GM18505 (cell line): ENCODE results near the gene EFNB1.

Experiments used
- ATAC-seq: cut with Tn5 transposase; IDR thresholded peaks from one replicate; pipeline ENCODE4 v1.9.1; 2021; ENCODE audit not compliant: unreplicated experiment
- POLR2A ChIP-seq: IDR thresholded peaks from 4 replicates; pipeline ENCODE4 v1.6.1; 2011; ENCODE audit warnings: borderline replicate concordance; ENCODE audit not compliant: insufficient read depth, insufficient read length; ENCODE audit errors: extremely low read depth

Gene EFNB1

DNA sequence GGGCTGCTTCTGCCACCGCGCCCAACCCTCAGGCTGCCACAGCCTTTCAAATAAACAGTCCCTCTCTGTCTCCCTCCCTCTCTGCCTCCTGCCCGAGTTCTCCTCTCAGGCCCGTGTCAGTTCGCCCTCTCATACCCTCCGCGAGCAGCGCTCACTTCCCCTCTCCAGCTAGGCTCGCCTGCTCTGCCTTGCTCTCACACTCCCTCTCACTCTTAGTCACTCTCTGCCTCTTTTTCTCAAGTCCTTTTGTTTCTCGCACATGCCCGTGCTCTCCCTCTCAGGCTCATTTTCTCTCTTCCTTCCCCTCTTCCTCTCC lies 3.2 kb downstream of the EFNB1 start:
- no peak for TF ChIP-seq POLR2A
- peak; percentile 46 for ATAC-seq

DNA sequence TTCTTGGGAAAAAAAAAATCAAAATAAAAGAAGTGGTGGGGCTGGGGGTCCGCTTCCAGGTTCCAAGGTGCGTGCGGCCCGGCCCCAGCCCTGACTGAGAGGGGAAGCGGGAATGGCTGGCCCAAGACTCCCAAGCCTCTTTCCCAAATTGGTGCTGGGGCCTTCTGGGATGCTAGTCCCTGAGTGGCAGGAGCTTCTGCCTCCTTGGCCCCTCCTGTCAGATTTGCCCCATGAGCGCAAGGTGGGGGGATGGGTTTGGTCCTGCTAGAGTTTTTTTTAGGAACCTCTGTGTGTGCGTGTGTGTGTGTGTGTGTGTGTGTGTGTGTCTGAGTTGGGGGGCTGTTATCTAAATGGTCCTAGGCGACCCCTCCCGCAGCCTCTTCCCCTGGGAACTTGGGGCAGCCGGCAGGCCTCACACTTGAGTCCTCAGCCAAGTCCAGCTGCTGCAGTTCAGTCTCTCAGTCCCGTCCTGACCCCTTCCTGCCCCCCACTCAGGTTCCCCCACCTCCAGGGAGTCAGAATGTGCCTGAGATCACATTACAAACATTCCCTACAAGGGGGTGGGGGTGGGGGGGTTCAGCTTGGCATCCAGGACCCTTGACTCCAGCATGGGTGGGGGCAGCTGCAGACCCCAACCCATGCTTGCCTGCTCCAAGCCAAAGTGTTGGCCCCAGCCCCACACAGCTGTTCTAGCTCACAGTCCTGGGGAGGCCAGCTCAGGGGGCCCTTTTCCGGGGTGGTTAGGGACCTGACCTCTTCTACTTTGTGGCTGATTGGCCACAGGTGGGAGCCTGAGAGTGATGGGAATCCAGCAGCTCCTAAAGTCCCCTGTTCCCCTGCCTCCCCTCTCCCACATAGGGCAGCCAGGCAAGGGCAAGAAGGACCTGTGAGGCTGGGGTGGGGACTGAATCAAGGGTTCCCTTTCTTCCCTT lies 4.0 kb downstream of the EFNB1 start:
- no peak for TF ChIP-seq POLR2A
- no peak for ATAC-seq

DNA sequence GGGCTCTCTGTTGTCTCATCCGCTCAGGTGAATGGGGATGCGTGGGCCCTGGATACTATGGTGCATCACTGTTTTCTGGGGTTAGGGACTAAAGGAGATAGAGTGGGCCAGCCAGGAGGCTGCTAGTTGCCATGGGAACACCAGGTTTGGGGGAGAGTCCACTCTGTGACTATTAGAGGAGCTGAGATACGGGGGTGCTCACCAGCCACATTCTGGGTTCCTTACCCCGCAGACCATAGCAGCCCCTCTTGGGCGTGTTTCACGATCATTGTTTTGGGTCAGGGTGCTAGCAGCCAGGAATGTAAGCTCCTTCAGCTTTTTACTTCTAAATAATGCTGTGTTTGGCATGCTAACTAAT lies 4.6 kb downstream of the EFNB1 start:
- ATAC-seq = no peak
- no peak for TF ChIP-seq POLR2A

DNA sequence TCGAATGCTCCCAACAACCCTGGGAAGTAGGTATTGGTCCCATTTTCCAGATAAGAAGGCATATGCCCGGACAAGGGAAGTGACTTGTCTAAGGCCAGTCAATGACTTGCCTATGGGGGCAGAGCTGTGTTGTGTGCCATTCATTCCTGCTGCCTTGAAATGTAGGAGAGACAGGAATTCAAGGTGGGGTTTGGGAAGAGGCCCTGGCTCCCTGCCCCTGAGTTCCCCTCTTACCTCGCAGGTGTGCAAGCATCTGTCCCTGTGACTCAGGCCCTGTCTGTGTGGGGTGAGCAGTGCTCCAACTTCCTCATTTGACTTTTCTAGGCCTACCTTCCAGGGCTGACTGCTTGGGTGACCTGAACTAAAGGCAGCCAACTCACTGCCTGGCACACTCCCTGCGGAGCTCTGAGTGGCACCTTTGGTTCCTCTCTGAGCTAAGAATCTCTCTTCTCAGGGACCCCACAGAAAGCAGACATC lies 5.1 kb downstream of the EFNB1 start:
- TF ChIP-seq POLR2A = no peak
- no peak for ATAC-seq

DNA sequence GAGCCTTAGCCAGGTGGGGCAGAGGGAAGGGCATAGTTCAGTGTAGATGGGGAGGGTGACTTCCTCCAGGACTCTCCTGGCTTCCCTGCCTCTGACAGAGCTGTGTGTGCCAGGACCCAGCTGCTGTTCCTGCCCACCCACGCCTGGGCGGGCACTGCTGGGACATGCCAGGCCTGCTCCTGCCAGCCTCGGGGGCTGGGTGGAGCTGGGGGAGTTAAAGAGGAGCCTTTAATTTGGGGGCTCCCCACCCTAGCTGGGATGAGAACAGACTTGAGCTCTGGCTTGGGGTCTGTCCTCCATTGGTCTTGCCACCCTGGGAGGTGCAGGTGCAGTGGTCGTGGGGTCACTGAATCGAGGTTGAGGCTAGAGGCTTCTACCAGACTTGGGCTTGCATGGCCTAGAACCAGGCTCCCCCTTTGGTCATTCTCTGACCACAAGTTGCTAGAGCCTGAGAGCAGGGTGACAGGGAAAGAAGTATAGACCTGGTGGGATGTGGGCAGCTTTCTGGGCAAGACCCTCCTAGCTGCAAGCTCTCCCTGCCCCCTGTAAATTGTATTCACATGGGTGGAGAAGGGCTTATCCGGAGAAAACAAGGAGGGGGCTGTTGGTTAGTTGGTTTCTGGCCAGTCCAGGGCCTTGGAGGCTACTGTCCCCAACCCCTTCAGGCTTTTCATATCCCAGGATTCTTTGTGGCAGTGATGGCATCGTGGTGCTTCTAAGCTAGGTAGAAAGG lies 5.7 kb downstream of the EFNB1 start:
- TF ChIP-seq POLR2A = no peak
- ATAC-seq = no peak

DNA sequence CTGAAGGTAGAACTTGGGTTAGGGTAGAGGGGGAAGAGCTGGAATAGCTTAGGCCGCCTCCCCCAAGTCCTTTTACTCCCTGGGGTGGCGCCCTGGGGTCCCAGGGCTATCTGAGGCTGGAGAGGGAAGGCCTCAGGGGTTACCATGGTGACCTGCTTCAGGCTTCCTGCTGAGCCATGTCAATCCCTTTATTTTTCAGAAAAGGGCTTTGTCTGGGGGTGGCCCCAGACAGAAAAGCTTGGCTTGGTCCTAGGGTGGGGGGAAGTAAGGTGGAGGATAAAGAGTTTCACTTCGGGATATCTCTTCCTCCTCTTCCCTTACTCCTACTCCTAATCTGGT lies 6.3 kb downstream of the EFNB1 start:
- no peak for TF ChIP-seq POLR2A
- no peak for ATAC-seq

DNA sequence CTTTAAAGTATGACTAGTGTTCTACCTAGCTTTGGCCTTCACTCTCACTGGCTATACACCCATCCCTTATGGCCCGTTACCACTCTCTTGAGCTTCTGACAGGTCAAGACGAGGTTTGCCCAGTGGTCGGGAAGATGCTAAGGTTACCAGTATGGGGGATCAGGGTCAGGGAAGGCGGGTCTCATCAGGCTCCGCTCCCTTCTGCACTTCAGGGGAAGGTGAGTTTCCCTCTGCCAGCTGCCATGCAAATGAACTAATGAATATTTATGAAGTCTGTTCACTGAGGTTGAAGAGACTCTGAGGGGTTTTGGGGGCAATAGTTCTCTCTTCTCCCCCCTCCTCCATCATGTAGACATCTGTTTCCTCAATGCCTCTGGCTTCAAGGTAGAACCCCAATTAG lies 6.6 kb downstream of the EFNB1 start:
- no peak for ATAC-seq
- no peak for TF ChIP-seq POLR2A

DNA sequence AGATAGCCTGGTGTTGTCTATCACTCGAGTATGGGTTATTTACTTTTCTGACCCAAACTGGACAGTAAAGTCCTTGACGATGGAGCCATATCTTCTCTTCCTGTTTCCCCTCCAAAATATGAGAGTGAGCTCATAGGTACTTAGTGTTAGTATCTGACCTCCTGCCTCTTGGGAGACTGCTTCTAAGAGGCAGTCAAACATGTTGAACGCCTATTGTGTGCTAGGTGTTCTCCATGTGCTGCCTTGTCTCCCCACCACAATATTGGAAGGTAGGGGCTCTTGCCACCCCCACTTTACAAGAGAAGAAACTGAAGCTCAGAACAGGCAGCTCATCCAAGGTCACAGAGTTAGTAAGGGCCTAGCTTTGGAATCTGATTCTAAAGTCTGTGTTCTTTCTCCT lies 8.3 kb downstream of the EFNB1 start:
- no peak for TF ChIP-seq POLR2A
- no peak for ATAC-seq

DNA sequence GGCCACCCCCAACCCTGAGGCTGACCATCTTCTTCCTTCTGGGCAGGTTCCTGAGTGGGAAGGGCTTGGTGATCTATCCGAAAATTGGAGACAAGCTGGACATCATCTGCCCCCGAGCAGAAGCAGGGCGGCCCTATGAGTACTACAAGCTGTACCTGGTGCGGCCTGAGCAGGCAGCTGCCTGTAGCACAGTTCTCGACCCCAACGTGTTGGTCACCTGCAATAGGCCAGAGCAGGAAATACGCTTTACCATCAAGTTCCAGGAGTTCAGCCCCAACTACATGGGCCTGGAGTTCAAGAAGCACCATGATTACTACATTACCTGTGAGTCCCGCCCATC lies 9.7 kb downstream of the EFNB1 start:
- no peak for ATAC-seq
- no peak for TF ChIP-seq POLR2A

DNA sequence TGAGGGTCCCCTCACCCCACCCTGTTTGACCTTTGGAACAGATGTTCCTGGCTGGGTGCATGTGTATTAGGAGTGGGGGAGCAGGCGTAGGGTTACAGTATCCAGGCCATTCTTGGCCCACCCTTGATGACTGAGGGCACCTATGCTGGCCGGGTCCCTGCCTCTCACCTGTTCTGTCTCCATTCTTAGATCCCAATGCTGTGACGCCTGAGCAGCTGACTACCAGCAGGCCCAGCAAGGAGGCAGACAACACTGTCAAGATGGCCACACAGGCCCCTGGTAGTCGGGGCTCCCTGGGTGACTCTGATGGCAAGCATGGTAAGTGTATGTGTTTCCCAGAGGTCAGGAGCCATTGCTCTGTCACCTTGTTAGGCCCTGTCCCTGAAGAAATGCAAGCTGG lies 10.9 kb downstream of the EFNB1 start:
- no peak for ATAC-seq

DNA sequence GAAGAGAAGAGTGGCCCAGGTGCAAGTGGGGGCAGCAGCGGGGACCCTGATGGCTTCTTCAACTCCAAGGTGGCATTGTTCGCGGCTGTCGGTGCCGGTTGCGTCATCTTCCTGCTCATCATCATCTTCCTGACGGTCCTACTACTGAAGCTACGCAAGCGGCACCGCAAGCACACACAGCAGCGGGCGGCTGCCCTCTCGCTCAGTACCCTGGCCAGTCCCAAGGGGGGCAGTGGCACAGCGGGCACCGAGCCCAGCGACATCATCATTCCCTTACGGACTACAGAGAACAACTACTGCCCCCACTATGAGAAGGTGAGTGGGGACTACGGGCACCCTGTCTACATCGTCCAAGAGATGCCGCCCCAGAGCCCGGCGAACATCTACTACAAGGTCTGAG lies 11.4 kb downstream of the EFNB1 start:
- no peak for ATAC-seq
- no peak for TF ChIP-seq POLR2A

More for the DNA sequence above, 10.9 kb downstream of the EFNB1 start:
- no peak for TF ChIP-seq POLR2A

DNA sequence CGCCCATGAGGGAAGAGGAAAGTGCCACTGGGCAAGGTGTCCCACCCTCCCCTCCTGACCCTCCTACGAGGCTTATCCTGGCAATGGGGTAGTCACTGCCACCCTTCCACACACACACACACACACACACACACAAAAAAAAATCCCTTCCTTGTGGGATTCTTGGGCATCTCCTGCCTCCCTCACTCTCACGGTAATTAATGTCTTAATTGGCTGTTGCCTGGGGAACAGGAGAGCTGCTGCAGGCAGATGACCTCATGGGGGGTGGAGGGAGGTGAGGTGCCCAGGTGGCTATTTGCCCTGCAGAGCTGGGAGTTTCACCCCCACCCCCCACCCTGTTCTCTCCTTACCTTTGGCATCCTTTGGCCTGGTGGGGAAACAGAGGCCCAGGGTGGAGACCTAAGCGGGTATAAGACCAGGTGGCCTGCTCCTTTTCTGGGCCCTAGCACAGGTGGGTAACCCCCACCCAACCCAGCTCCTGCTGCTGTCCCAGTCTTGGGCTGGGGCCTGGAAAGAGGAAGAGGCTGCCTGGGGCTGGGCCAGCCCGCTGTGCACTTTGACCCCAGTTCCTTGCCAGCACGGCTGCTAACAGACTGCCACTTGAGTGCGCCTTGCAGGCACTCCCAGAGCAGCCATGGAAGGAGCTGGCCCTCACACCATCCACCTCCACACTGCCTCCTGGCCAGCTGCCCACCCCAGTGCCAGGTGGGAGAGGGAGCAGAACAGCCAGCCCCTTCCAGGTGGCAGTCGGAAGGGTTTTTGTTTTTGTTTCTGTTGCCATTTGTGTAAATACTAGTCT lies 12.6 kb downstream of the EFNB1 start:
- ATAC-seq = no peak

DNA sequence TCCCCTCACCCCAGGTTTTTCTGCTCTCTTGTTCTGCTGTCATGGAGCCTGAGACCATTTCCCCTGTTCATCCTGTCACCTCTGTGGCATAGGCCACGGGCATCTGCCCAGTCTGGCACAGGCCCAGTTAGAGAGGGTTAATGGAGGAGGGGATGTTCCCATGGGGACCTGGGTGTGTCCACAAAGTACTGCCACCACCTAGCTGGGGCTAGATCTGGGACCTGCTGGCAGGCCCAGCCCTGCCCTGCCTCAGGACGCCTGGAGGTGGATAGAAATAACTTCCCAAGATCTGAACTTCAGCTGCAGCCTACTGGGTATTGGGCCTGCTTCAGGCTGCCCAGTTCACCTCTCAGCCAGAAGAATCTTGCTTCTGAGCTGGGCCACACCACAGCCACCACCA lies 13.5 kb downstream of the EFNB1 start:
- ATAC-seq = no peak

More for the DNA sequence above, 12.6 kb downstream of the EFNB1 start:
- no peak for TF ChIP-seq POLR2A

More for the DNA sequence above, 13.5 kb downstream of the EFNB1 start:
- TF ChIP-seq POLR2A = no peak
